22Rv1 (cell line): ENCODE results near the gene ASPN.

Experiments used
- H3K27ac ChIP-seq: fragments of 450-650 bp; 2 replicates; pipeline ENCODE4 v1.5.1; 2017
- ZFX ChIP-seq: fragments of 450-650 bp; IDR thresholded peaks from 2 replicates; pipeline ENCODE4 v1.6.1; 2017; ENCODE audit warnings: antibody characterized with exemption, borderline replicate concordance
- TF ChIP-seq, protein P1 (sequence below): fragments of 450-650 bp; IDR thresholded peaks from 2 replicates; pipeline ENCODE4 v1.5.1; 2017; ENCODE audit warnings: mild to moderate bottlenecking

The ASPN gene

DNA sequence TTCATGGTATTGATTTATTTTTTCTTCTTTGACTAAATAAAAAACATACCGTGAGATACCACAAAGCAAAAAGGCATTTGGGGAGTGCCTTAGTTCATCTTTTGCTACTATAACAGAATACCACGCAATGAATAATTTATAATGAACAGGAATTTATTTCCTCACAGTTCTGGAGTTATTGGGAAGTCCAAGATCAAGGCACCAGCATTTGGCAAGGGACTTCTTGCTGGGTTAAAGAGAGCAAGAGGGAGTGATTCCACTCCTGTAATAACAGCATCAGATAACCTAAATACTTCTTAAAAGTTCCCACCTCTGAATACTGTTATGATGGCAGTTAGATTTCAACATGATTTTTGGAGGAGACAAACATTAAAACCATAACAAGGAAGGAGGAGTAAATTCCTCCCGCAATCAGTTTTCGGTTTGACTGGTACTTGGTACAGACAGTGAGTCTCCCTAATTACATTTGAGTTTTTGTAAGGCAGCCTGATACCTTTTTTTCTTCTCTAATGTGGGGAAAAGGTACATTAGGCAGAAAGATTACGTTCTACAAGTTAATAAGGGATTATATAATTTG is 49.2 kb downstream of the ASPN start:
- no peak overlapping the region for H3K27ac ChIP-seq
- no peak for TF ChIP-seq ZFX
- TF ChIP-seq, protein P1, sequence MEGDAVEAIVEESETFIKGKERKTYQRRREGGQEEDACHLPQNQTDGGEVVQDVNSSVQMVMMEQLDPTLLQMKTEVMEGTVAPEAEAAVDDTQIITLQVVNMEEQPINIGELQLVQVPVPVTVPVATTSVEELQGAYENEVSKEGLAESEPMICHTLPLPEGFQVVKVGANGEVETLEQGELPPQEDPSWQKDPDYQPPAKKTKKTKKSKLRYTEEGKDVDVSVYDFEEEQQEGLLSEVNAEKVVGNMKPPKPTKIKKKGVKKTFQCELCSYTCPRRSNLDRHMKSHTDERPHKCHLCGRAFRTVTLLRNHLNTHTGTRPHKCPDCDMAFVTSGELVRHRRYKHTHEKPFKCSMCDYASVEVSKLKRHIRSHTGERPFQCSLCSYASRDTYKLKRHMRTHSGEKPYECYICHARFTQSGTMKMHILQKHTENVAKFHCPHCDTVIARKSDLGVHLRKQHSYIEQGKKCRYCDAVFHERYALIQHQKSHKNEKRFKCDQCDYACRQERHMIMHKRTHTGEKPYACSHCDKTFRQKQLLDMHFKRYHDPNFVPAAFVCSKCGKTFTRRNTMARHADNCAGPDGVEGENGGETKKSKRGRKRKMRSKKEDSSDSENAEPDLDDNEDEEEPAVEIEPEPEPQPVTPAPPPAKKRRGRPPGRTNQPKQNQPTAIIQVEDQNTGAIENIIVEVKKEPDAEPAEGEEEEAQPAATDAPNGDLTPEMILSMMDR, result no peak

DNA sequence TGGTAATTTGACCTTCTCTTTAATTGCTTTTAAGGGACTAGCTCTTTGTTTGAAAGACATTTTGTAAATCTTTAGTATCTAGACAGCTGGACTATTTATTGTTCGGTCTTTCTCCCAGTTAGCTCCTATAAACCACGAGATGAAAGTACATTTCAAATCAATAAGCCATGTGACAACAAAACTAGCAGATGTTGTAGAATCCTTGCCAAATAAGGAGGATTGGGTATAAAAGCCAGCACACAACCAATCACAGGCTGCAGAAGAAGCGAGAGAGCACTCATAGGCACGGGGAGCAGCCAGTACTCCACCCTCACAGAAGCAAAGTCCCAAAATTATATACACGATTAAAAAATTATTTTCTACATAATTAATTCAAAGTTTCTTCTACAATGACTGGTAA is 50.0 kb downstream of the ASPN start:
- TF ChIP-seq ZFX, result no peak
- TF ChIP-seq, protein P1, result no peak
- no peak overlapping the region for H3K27ac ChIP-seq

DNA sequence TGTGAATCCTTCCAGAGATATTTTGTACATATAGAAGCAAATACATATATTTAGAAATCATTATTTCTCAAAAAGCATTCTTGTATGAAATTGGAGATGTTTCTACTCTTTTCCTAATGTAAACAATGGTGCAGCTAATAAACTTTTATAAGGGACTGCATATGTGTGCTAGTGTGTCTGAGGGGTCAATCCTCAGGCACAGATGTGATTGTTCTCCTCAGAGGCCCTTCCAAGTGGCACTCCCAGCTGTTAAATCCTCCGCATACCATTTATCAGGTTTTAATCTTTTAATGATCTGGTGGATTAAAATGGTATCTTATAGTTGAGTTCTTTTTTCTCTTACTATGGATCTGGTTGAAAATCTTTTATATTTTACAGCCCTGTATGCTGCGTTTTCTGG is 52.5 kb downstream of the ASPN start:
- TF ChIP-seq ZFX, result no peak
- TF ChIP-seq, protein P1, result no peak
- H3K27ac ChIP-seq, result no peak overlapping the region

DNA sequence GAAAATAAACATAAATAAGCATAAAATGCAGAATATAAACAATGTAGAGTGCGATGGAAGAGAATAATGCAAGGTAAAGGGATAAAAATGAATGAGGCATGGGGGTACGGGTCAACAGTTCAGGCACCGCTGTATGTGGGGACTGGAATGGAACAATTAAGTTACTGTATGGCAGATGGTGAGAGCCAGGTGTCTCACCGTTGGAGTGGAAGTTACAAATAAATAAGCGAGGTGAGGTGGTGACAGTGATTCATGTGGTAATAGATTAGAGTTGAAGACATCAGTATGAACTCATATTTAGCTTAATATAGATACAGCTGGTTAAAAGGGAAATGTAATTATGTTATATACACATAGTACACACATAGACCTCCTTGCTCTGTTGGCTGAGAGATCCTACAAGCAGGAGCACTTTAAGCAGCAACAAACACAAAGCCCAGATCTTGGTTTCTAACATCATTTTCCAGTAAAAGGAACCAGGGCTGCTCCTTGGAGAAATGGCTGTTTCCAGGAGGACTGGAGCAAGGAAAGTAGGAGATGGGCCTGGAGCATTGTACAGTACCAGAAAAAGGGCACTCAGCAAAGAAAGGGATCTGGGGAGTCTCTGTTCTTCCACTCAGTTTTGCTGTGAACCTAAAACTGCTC is 55.7 kb downstream of the ASPN start:
- TF ChIP-seq ZFX, result no peak
- TF ChIP-seq, protein P1, result no peak
- H3K27ac ChIP-seq, result no peak overlapping the region

DNA sequence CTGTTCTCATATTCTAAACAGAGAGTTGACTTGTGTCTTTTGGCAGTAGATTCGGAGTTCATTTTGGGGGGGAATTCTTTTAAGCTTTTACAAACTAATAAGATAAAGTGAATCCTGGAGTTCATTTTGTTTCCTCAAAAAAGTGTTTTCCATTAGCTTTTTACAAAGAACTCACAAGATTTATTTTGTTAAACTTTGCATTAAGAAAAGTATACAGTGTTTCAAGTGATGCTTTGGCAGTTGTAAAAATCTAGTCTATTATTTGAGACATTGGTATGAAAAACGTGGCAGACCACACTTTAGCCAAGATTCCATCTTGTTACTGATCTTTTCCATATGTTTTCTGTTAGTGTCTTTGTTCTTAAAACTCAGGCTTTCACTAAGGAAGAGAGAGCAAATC is 56.8 kb downstream of the ASPN start:
- TF ChIP-seq, protein P1, result no peak
- no peak for TF ChIP-seq ZFX
- no peak overlapping the region for H3K27ac ChIP-seq

DNA sequence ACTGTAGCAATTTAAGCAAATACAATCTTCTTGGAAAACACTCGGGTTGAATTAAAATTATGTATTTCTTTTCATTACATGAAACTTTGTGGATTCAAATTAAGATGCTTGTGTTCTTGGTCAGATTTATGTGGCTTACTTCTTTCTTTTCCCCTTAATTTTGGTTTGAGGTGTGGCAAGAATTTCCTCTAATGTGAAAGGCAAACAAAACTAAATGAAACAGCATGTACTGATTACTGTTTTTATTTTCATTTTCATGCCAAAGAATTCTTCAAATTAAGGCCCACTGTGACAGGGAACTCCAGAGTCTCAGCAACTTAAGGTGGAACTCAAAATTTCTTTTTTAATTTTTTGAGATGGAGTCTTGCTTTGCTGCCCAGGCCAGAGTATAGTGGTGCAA is 58.0 kb downstream of the ASPN start, which contains the start of gene OMD:
TSS of gene OMD (minus strand) at position 132 of the 400 bp plus-strand sequence. CDS start 6,913 bp downstream, outside the sequence.
- H3K27ac ChIP-seq, result no peak within 1 kb of the TSS

DNA sequence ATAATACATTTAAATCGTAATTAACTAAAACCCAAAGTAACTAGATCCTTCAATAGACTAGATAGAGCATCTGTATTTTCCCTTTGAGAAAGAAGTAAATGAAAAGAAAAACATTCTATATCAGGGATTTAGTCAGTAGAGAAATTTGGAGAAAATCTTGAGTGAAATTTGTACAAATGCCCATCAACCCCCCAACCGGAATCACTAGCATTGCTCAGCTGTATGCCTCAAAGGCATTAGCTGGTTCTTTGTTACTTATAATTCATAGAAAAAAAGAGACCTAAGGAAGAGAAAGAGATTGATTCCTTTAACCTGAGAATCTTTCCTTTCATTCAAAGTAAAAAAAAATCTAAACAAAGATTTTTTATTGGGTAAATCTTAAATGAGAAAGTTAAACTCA is 58.7 kb downstream of the ASPN start:
- no peak overlapping the region for H3K27ac ChIP-seq

More for the DNA sequence above, 58.0 kb downstream of the ASPN start, which contains the start of gene OMD:
- TF ChIP-seq, protein P1, result no peak
- TF ChIP-seq ZFX, result no peak

More for the DNA sequence above, 58.7 kb downstream of the ASPN start:
- TF ChIP-seq ZFX, result no peak
- TF ChIP-seq, protein P1, result no peak
